WTC11 (cell line): ENCODE results near the gene SLIT3. TPM values are rescaled to one million over a fixed set of nuclear protein-coding genes. Genes with fewer than 3 reads are reported as not detected.

Experiments
- ATAC-seq: fragments of 200-7000 bp; cut with Tn5 transposase; 2 replicates; pipeline ENCODE4 v1.10.0; 2021; ENCODE audit warnings: mild to moderate bottlenecking, moderate library complexity
- CTCF ChIA-PET: fragments of 300-600 bp; sonication (Branson Sonifier 250); formaldehyde crosslinking; loops from one replicate; lab custom pipeline; 2021; ENCODE audit warnings: antibody characterized with exemption; lab: Charles Lee
- POLR2A ChIA-PET: fragments of 350-600 bp; sonication (Branson Sonifier 250); formaldehyde crosslinking; loops from one replicate; lab custom pipeline; 2021; ENCODE audit warnings: antibody characterized with exemption; lab: Charles Lee
- DNase-seq: peaks from one replicate; pipeline ENCODE4 v3.0.0; 2021; ENCODE audit warnings: low spot score
- H3K27ac Mint-ChIP-seq: 2 replicates; pipeline ENCODE4 v1.8.0; 2021; ENCODE audit warnings: mixed read lengths
- H3K27me3 Mint-ChIP-seq: 2 replicates; pipeline ENCODE4 v1.8.0; 2021; ENCODE audit warnings: low read depth, mild to moderate bottlenecking, moderate library complexity, mixed read lengths
- H3K36me3 Mint-ChIP-seq: 2 replicates; pipeline ENCODE4 v1.8.0; 2021; ENCODE audit warnings: mixed read lengths
- H3K4me1 Mint-ChIP-seq: 2 replicates; pipeline ENCODE4 v1.8.0; 2022; ENCODE audit warnings: mixed read lengths
- H3K4me3 Mint-ChIP-seq: 2 replicates; pipeline ENCODE4 v1.8.0; 2021; ENCODE audit warnings: mild to moderate bottlenecking, moderate library complexity, mixed read lengths
- H3K9me3 Mint-ChIP-seq: 2 replicates; pipeline ENCODE4 v1.8.0; 2021; ENCODE audit warnings: mixed read lengths
- ATF6 ChIP-seq: sonication (generic); formaldehyde crosslinking; IDR thresholded peaks from 2 replicates; pipeline ENCODE4 v1.8.1; 2023; ENCODE audit warnings: mild to moderate bottlenecking, missing genetic modification reagents
- CREB1 ChIP-seq: sonication (generic); formaldehyde crosslinking; IDR thresholded peaks from 2 replicates; pipeline ENCODE4 v1.8.0; 2023; ENCODE audit warnings: mild to moderate bottlenecking, missing genetic modification reagents
- ELF4 ChIP-seq: sonication (generic); formaldehyde crosslinking; IDR thresholded peaks from 2 replicates; pipeline ENCODE4 v1.8.1; 2022; ENCODE audit warnings: low read depth, mild to moderate bottlenecking, moderate library complexity, missing genetic modification reagents
- EMX1 ChIP-seq: fragments of 250-450 bp; sonication (Bioruptor Pico); IDR thresholded peaks from 2 replicates; pipeline ENCODE4 v1.8.0; 2021; ENCODE audit warnings: mild to moderate bottlenecking
- NFATC4 ChIP-seq: fragments of 250-450 bp; sonication (Bioruptor Pico); IDR thresholded peaks from 2 replicates; pipeline ENCODE4 v1.9.0; 2021; ENCODE audit warnings: mild to moderate bottlenecking
- PRDM15 ChIP-seq: sonication (generic); formaldehyde crosslinking; IDR thresholded peaks from 2 replicates; pipeline ENCODE4 v1.8.0; 2022; ENCODE audit warnings: missing genetic modification reagents
- RORB ChIP-seq: fragments of 250-450 bp; sonication (Bioruptor Pico); IDR thresholded peaks from 2 replicates; pipeline ENCODE4 v1.9.0; 2021; ENCODE audit warnings: mild to moderate bottlenecking
- SP1 ChIP-seq: sonication (generic); formaldehyde crosslinking; conservative IDR thresholded peaks from 2 replicates; pipeline ENCODE4 v1.8.1; 2022; ENCODE audit warnings: missing genetic modification reagents
- TP53 ChIP-seq: sonication (generic); formaldehyde crosslinking; IDR thresholded peaks from 2 replicates; pipeline ENCODE4 v1.8.1; 2023; ENCODE audit warnings: mild to moderate bottlenecking, missing genetic modification reagents
- ZMAT4 ChIP-seq: fragments of 250-450 bp; sonication (Bioruptor Pico); IDR thresholded peaks from 2 replicates; pipeline ENCODE4 v1.9.0; 2021; ENCODE audit warnings: mild to moderate bottlenecking
- ZSCAN18 ChIP-seq: fragments of 250-450 bp; sonication (Bioruptor Pico); IDR thresholded peaks from 2 replicates; pipeline ENCODE4 v2.1.2; 2022; ENCODE audit warnings: mild to moderate bottlenecking, moderate library complexity
- total RNA-seq: library from RNA; stranded (reverse); gene quantifications from 3 replicates; pipeline ENCODE4 v1.2.3, GENCODE V29; 2021
- TF ChIP-seq, protein P1 (sequence below): sonication (generic); formaldehyde crosslinking; IDR thresholded peaks from 2 replicates; pipeline ENCODE4 v1.8.1; 2023; ENCODE audit warnings: mild to moderate bottlenecking, moderate library complexity, missing genetic modification reagents
- TF ChIP-seq, protein P2 (sequence below): sonication (generic); formaldehyde crosslinking; IDR thresholded peaks from 2 replicates; pipeline ENCODE4 v1.8.0; 2023; ENCODE audit warnings: mild to moderate bottlenecking, missing genetic modification reagents
- TF ChIP-seq, protein P3 (sequence below): fragments of 250-450 bp; sonication (Bioruptor Pico); conservative IDR thresholded peaks from 2 replicates; pipeline ENCODE4 v1.9.0; 2021; ENCODE audit warnings: mild to moderate bottlenecking

SLIT3 gene
- total RNA-seq, 1 experiment from 2014 or later = 1.9 TPM

DNA sequence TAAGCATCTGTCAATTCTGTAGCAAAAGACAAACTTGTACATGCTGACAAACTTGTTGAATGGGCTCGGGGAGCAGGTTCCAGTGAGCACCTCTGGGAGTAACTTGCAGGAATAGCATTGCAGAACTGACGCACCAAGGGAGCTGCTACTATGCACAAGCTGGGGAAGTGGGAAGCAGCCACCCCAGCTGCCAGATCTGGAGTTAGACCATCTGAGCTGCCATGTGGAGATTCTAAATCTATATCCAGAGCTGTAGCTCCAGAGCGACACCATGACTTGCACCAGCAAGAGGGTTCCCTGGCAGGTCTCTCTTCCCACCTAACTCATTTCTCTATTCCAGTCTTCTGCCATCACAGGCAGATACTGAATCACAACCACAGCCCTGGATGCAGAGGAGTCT is 375.8 kb downstream of the SLIT3 start:
- DNase-seq = no peak
- no peak for ATAC-seq
- no peak overlapping the region for H3K27ac Mint-ChIP-seq
- TF ChIP-seq NFATC4 (CRISPR knock-in tag) (no peak), SP1 (CRISPR knock-in tag) (no peak), ATF6 (CRISPR knock-in tag) (no peak), ELF4 (no peak), CREB1 (CRISPR knock-in tag) (no peak), TP53 (no peak), ZMAT4 (CRISPR knock-in tag) (no peak), ZSCAN18 (CRISPR knock-in tag) (no peak), PRDM15 (CRISPR knock-in tag) (no peak), RORB (CRISPR knock-in tag) (no peak), EMX1 (CRISPR knock-in tag) (no peak)
- TF ChIP-seq, protein P1, sequence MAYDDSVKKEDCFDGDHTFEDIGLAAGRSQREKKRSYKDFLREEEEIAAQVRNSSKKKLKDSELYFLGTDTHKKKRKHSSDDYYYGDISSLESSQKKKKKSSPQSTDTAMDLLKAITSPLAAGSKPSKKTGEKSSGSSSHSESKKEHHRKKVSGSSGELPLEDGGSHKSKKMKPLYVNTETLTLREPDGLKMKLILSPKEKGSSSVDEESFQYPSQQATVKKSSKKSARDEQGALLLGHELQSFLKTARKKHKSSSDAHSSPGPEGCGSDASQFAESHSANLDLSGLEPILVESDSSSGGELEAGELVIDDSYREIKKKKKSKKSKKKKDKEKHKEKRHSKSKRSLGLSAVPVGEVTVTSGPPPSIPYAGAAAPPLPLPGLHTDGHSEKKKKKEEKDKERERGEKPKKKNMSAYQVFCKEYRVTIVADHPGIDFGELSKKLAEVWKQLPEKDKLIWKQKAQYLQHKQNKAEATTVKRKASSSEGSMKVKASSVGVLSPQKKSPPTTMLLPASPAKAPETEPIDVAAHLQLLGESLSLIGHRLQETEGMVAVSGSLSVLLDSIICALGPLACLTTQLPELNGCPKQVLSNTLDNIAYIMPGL = no peak
- TF ChIP-seq, protein P2, sequence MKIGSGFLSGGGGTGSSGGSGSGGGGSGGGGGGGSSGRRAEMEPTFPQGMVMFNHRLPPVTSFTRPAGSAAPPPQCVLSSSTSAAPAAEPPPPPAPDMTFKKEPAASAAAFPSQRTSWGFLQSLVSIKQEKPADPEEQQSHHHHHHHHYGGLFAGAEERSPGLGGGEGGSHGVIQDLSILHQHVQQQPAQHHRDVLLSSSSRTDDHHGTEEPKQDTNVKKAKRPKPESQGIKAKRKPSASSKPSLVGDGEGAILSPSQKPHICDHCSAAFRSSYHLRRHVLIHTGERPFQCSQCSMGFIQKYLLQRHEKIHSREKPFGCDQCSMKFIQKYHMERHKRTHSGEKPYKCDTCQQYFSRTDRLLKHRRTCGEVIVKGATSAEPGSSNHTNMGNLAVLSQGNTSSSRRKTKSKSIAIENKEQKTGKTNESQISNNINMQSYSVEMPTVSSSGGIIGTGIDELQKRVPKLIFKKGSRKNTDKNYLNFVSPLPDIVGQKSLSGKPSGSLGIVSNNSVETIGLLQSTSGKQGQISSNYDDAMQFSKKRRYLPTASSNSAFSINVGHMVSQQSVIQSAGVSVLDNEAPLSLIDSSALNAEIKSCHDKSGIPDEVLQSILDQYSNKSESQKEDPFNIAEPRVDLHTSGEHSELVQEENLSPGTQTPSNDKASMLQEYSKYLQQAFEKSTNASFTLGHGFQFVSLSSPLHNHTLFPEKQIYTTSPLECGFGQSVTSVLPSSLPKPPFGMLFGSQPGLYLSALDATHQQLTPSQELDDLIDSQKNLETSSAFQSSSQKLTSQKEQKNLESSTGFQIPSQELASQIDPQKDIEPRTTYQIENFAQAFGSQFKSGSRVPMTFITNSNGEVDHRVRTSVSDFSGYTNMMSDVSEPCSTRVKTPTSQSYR (CRISPR knock-in tag) = no peak
- TF ChIP-seq, protein P3, sequence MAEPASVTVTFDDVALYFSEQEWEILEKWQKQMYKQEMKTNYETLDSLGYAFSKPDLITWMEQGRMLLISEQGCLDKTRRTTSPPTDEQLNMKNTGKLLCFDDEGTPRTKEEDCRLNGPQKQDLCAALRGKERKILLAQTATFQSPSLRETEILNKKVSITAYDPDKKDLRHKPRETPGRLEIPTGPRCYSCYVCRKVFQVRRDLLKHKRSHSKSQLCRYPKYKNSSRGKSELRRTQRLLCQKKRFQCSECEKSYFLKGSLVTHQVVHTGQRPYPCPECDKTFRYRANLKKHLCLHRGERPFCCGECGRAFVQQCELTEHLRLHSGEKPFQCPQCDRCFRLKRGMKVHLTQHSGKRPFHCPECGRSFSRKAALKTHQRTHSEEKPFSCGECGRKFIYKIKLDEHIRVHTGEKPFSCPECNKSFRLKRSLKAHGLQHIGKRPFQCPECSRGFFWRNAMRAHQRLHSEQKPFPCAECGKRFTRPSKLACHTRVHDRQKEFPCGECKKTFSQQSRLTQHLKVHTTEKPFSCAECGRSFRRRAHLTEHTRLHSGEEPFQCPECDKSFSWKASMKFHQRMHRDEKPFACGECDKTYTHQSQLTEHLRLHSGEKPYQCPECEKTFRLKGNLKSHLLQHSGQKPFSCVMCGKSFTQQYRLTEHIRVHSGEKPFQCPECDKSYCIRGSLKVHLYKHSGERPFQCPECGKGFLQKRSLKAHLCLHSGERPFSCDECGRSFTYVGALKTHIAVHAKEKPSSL (CRISPR knock-in tag) = no peak
- TF ChIP-seq, all 79 proteins: peak for 0
- Mint-ChIP-seq H3K27me3 (0 out of 2 replicates have a peak, but pooled peaks cover 3% of the 10 kb centered on the region), H3K4me1 (peaks cover 13% of the 10 kb centered on the region), H3K9me3 (no peaks in the 10 kb centered on the region), H3K36me3 (no peaks in the 10 kb centered on the region), H3K4me3 (no peak overlapping the region)
- CTCF ChIA-PET = no interaction called here
- POLR2A ChIA-PET = no interaction called here
